Stimulated activated CD4-positive, alpha-beta T cell treated with anti-CD3 and anti-CD28 coated beads, TNF-alpha, amount 100 ng/mL, for 48 hours (primary cell): Measurements from ENCODE around the gene LBHD1.
"Not testable (repeated sequence)": the region's sequence is repeated elsewhere in the genome, so short reads cannot be mapped to it uniquely, and the experiment has no call there.

Source experiments
- DNase-seq, 3 donors: peaks; one replicate each; pipeline ENCODE4 v3.0.0-alpha.2; 2020; ENCODE audit warnings: low read depth in 3 of 3

LBHD1 gene

GRCh38 chr11:62671608-62672389 is at the start of gene LBHD1, which contains the start of gene UQCC3:
TSS of gene LBHD1 (minus strand) at chr11:62672267. CDS start at chr11:62670031, 2,236 bp downstream.
TSS of gene UQCC3 (plus strand) at chr11:62671673. CDS start at chr11:62671746, 73 bp downstream.
- DNase-seq: peak; percentile 58 to 78 (median 76)

GRCh38 chr11:62719302-62719978 is 47.4 kb upstream of the LBHD1 start:
- DNase-seq: no peak

DNA sequence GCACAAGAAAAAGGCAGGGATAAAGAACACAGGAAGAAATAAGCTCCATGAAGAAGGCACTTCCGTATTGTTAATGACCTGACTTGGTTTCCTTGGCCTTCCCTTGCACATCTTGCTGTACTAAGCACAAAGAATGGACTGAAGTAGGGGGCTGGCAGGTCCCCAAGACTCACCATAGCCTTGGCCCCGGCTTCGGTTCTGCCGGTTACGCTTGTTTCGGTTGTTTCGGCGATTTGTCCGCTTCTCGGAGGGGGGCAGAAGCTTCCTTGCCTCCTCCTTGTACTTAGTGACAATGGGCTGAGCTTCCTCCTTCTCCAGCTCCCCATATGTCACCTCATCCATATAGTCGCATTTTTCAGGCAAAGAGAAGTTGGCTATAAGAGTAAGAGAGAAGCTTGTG is 44.7 kb upstream of the LBHD1 start:
- DNase-seq: no peak

DNA sequence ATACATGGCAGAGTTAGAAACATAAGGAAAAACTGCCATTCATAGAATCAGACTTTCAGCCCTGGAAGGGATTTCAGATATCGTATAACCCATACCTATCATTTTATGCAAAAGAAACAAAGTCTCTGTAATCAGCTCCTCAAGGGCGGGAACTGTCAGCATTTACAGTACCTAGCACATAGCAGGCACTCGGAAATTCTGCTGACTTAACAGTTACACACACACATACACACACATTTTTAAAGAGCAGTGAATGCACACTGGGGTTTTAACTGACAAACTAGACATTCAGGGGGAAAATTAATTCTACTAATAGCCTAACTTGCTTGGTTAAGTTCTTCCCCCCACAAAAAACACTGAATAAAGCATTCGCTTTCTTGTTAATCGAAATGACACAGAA is 44.1 kb upstream of the LBHD1 start:
- DNase-seq: no peak

GRCh38 chr11:62715150-62716130 is 43.4 kb upstream of the LBHD1 start:
- DNase-seq: no peak

GRCh38 chr11:62713343-62713742 is 41.3 kb upstream of the LBHD1 start:
- DNase-seq: no peak

GRCh38 chr11:62712861-62713260 is 40.8 kb upstream of the LBHD1 start:
- DNase-seq: no peak

DNA sequence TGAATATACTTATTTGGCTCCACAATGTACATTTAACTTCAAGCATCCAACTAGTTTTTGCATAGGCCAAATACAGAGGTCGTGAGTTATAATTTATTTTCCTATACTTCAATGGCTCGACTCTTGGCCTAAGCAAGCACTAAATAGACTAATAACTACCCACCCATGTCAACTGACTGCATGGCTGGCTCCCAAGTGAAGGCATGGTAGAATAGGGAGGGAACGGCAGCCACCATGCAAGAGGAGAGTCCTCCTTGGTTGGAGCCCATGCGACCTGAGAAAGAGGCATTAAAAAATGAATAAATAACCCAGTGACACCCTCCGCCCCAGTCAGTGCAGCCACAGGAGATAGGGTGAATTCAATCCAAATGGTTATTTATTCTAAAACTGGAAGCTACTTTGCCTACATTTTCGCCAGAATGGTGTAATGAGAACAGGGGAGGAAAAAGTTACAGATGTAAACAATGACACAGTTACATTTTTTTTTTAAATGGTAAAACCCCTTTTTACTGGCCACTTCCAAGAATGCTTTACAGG is 40.3 kb upstream of the LBHD1 start:
- no peak for DNase-seq

DNA sequence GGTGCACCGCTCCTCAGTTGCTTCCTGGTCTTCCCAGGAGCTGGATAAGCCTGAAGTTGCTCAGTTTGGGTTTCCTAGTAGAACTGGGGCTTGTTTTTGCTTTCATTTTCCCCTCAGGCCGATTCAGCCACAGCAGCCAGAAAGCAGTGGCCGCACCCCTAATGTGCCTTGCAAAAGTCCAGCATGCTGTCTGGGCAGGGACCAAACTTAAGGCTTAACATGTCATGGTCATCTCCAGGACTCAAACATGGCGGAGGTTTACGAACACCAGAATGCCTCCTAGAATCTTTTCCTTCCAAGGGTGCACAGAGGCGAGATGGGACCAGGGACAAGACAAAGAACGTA is 37.9 kb upstream of the LBHD1 start:
- DNase-seq: no peak

DNA sequence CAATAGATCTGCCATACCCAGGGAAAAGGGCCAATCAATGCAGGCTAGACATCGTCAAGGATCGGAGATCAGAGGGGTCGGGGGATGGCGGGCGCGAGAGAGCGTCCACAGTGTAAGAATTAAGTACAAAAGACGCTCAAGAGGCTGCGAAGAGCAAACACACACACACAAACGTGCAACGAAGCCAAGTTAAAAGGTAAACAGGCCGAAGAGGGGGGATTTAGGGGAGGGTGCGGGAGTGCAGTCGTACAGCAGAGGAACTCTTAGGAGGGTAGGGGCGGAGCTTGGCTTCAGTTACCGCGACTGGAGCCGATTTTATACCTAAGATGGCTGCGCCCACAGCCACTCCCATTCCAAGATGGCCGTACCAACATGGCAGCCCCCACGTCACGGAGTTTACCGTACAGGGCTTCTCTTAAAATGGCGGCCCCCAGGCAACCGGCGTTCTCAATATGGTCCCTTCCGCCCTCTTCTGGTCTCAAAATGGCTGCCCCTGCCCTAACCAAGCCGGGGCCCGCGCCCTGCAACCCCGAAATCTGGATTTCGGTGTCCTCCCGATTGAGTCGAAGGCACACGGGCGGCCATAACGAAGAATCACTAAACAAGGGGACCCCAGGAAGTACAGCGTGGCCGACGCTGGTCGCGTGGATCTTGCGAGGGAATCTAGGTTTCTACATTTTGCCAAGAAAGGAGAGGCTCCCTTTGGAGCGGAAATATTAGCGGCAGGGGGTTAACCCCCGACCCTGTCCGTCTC is 37.4 kb upstream of the LBHD1 start:
- peak; percentile 88 to 95 (median 92) for DNase-seq

- peak in 1 of 3 donors; percentile 29 for DNase-seq
These were observed 36.7 kb upstream of the LBHD1 start for GRCh38 chr11:62708793-62709192.

GRCh38 chr11:62708392-62708791 is 36.3 kb upstream of the LBHD1 start:
- DNase-seq: no peak

DNA sequence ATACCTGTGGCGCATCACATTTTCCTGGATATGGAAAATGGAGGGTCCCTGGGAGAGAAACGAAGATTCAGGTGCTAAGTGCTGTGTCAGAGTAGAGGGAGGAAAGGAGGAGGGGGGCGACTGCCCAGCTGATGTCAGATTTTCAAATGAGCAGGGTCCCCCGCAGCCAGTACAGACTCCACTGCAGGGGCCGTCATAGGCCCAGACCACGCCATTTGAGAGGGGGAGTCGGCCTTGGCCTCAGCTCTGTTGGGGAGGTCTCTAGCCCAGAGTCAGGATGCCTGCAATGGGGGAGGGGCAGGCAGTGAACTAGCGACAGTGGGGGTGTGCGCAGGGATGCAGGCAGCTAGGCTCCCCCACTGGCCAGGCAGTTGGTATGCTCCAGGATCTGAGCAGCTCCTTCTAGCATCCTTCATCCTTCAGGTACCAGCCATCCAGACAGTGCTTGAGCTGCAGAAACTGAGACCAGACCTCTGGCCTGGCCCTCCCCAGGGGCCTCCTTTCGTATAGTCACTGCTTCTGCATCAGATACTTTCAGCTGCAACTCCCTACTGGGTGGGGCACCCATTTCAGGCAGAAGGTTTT is 35.3 kb upstream of the LBHD1 start, which contains the start of the genes BSCL2 and GNG3:
TSS of gene BSCL2 (minus strand) at position 148 of the 585 bp plus-strand sequence. CDS start 229 bp downstream, outside the sequence.
TSS of gene GNG3 (plus strand) at position 400 of the 585 bp plus-strand sequence. CDS start 620 bp downstream, outside the sequence.
- no peak for DNase-seq

DNA sequence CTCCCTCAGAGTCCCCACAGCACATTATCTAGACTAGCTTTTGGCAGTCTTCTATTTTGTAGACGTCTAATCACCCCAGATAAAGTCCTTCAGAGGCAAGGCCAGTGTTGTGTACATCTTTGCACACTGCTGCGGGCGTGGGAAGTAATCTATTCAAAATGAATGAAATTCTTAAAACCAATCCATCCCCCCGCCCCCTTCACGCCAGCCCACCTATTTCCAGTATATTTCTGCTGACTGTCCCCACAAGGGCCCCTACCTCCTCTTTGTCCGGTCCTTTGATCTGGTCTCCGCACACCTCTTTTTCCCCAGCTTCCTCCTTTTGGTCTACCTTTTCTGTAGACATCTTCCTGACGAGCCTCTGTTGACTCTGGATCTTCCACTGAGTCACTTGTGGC is 34.8 kb upstream of the LBHD1 start:
- no peak for DNase-seq

GRCh38 chr11:62705880-62706849 is 34.1 kb upstream of the LBHD1 start:
- DNase-seq: peak; percentile 87 to 94 (median 91)

DNA sequence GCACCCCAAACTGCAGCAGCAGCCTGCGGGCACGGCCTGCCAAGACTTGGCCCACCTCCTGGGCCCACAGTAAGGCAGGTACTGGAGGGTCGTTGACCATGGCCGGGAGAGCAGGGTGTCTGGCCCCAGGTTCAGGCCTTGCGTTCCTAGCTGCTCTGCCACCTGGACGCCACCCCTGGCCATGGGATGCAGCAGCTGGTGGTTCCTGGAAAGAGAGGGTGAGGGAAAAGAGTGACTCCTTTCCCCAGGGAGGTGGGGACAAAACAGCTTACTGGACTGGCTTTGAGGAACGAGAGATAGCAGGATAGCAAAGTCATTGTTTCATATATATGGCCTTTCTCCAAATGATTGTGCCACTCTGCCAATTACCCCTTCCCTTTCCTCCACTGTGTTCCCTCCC is 33.3 kb upstream of the LBHD1 start:
- DNase-seq: no peak

- DNase-seq: not testable (repeated sequence)
These were observed 31.9 kb upstream of the LBHD1 start for GRCh38 chr11:62703921-62704320.

DNA sequence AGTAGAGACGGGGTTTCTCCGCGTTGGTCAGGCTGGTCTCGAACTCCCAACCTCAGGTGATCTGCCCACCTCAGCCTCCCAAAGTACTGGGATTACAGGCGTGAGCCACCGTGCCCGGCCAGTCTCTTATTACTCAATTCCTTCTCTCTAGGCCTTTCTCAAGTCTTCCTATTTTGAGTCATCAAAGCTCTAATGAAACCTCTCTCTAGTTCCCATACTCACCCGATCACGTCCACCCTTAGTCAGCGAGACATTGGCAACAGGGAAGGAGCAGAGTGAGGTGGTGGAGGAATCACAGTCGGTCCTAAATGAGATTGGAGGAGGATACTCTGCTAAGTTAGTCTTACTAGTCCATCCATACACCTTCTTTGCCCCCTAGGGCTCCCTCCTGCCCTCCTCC is 30.2 kb upstream of the LBHD1 start:
- DNase-seq: no peak
